Smooth muscle cell of trachea (primary cell): ENCODE measurements around the gene TOMM40L. TPM values are rescaled to one million over a fixed set of nuclear protein-coding genes. Genes with fewer than 3 reads are reported as not detected.

Experiments used
- total RNA-seq: library from RNA; depleted of rRNA; stranded (reverse); fragments of >200 nt; gene quantifications from 2 replicates; pipeline ENCODE4 v1.2.1, GENCODE V29; 2014

Gene TOMM40L
- 10.5 and 13.6 TPM in 2 replicates for total RNA-seq

DNA sequence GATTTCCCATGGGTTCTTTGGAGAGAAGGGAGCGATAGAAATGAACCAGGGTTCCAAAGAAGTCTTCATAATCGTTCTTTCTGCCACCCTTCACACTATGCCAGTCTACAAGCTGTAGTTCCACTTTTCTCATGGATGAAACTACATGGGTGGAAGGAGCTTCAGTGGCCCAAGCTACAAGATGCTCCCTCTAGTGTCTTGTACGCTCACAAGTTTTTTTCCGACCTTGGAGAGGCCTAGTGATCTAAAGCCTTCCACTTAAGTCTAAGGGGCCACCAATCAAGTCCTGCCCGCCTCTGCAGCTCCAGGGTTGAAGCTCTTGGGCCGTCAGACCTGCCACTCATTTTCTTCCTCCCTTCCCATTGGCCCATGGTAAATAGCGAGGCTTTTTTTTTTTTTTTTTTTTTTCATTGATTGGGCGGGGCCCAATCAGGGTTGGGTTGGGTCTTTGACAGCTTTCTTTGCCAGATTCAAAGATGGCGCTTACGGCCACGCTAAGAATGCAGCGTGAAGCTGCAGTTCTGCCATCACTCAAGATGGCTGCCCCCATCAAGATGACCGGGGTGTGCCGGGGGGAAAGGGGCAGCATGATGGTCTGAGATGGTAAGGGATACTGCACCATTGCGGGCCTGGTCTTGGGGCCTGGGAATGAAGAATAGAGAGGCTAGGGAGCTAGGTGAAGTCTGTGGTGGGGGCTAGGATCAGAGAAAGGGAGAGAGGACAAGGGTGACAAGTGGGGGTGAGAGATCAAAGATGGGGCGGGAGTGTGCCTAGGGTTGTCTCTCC lies at the start of gene TOMM40L:
Gene TOMM40L (plus strand): TSS at position 527 of the 786 bp plus-strand sequence. CDS start 430 bp downstream, outside the sequence.

DNA sequence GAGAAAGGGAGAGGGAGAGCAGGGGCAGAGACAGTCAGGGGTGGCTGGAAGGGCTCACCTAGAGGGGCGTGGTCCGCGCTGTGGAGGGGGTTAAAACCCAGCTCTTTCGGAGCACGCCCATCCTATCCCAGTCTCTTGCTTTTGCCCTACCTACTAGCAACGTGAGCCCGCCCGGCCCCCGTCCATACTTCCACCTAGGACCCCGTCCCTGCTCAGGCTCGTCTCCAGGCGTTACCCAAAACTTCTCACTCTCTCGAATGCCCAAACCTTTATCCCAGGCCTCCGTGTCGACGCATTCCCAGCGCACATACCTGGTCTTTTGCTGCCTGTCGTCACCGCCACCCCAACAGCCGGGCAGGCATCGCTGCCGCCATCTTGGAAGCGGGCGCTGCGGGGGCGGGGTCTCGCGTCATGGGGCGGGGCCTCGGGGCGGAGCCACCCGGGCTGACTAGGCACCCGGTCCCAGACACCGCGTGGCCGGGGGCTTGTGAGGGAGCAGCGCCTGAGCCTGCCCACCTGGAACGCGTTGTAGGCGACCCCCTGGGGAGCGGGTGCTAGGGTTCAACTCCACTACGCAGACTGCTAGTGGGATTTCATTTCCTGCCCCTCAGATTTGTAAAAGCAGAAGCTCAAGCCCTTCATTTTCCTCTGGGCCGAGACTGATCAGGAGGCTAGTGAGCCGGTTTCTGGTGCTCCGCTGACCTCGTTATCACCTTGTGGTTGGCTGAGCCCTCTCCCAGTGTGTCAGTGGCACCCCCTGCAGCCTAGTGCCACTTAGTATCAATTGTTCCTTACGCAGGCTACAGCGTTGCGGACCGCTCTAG lies 48.5 kb upstream of the TOMM40L start, which contains the start of gene B4GALT3:
Gene B4GALT3 (minus strand): TSS at position 396 of the 824 bp plus-strand sequence. CDS start 1,447 bp downstream, outside the sequence.

DNA sequence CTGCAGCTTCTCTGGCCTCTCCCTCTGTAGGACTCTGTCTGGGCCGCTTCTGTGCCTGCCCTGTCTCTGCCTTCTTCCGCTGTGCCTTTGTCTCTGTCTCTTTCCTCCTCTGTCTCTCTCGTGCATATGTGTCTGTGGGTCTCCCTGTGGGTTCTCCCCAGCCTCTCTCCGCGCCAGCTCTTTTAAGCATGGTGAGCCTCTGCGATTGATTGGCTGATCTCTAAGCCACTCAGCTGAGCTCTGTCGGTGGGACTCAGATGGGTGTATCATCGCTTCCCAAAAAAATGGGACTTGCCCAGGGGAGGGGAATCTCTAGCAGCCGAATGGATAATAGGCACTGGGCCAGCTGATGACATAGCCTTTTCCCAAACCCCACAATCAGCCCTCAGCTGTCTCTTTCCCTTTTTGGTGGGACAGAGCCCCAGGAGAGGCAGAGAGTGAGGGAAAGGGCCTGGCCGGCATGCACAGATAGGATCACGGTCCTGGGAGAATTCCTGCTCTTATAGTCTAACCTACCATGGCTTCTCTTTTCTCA lies 26.9 kb upstream of the TOMM40L start, which contains the start of gene ADAMTS4:
Gene ADAMTS4 (minus strand): TSS at position 158 of the 535 bp plus-strand sequence. CDS start 427 bp downstream, outside the sequence.

DNA sequence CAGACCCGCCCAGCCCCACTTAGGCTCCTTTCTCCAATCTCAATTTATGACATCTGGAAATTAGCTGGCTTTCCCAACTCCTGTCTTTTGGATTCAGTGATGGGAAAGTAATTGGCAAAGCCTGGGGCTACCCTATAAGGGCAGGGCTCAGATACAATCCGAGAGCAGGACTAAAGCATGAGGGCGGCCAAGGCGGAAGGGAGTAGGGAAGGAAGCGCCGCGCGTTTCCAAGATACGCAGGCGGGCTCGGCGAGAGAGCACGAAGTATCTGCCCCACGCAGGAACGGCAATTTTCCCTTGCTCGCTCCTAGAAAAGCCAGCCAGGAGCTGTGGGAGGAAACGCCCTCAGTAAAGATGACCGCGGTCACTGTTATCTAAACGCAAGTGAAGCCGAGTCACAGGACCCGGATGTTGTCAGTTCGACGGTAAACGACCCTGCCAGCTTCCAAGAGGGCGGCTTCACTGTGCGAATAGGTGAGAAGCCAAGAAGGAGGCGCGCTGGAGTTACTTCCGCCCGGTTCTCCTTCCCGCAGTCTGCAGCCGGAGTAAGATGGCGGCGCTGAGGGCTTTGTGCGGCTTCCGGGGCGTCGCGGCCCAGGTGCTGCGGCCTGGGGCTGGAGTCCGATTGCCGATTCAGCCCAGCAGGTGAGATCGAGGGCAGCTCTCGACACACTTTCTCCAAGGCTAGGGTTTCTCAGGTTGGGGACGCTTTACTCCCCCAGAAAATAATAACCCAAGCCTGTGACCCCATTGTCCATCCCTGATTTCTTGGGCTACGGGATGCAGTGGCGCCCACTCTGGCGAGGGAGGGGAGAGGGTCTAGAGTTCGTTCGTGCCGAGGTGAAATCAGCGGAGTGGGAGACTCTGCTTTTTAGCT lies 23.8 kb upstream of the TOMM40L start, which contains the start of gene NDUFS2:
Gene NDUFS2 (plus strand): TSS at position 532 of the 877 bp plus-strand sequence. CDS start 19 bp downstream, at position 551.

DNA sequence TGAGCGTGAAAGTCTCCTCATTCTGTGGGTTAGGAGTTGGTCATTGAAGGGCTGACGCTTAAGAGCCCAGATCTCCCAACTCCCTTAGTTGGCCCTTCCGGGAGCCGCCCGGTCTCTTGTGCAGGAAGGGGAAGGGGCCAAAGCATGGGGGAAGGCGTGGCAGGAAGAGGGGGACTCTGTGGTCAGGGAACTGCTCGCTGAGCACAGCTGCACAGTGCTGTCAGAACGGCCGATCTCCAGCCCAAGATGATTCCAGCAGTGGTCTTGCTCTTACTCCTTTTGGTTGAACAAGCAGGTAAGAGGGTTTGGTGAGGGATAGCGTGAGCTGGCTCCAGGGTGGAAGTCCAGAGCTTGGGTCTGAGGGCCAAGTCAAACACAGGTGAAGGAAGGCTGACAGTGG lies 10.8 kb upstream of the TOMM40L start, which contains the start of gene FCER1G:
Gene FCER1G (plus strand): TSS at position 220 of the 400 bp plus-strand sequence. CDS start 27 bp downstream, at position 247.

DNA sequence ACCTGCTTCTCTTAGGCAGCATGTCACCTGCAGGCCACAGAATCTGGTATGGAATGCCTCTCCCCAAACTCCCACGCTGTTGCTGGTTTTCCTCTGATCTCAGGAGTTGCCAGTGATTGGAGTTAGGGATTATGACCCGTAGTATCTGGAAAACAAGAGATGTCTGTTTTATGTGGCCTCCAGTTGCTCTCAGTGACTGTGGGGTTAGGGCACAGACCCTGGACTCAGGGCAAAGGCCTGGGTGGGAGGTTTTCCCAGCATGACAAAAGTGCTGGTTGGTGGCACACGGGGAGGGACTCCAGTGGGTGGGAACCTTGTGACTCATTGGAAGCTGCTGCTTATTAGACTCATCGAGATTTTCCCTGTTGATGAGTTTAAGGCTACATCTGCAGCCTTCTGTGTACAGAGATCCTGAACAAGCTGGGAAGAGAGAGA lies 12.2 kb downstream of the TOMM40L start, which contains the start of gene NR1I3:
Gene NR1I3 (minus strand): TSS at position 165 of the 435 bp plus-strand sequence. CDS start 1,638 bp downstream, outside the sequence.

DNA sequence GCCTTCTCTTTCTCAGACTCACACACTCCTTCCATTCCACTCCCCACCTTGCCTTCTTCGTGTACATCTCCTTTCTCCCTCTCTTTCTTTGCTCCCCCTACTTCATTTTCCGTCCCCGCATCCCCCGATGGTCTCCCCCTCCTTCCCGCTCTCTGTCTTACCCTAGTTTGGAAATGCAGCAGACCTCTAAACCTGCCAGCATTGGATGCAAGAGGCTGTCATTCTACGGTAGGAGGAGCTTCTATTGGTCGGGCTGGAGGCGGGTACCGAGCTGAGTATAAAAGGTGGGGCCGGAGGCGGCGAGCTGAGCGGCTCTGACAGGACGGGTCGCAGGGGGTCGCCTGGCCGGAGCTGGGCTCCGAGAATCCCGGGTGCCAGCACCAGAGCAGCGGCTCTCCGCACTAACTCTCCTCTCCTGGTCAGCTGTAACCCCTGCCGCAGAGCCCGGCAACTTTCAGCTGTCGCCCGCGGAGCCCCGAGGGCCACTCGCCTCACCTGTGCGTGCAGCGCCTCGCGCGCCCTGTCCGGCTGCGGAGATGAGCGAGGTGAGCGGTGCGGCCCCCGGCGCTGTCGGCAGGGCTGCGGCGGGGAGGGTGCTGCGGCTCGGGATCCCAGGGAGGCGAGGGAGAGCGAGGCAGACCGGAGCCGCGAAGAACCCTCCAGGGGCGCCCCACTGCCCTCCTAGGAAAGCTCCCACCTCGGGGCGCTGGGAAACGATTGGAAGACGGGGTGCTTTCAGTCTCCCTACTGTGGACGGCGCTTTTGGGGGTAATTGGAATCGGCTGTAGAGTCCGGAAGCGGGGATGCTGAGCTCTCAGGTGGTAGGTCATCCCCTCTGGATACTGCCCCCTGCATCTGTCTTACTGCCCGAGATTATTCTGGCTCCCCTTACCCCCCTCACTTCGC lies 32.8 kb downstream of the TOMM40L start, which contains the start of gene PCP4L1:
Gene PCP4L1 (plus strand): TSS at position 307 of the 906 bp plus-strand sequence. CDS start 230 bp downstream, at position 537.

Other genes starting within 250 kb of the TOMM40L start
- 5.1 and 8.9 TPM in 2 replicates for gene F11R, start 204.9 kb upstream of the TOMM40L start, total RNA-seq
- 10.6 and 34.8 TPM in 2 replicates for gene TSTD1, start 187.1 kb upstream of the TOMM40L start, total RNA-seq
- gene USF1, start 180.1 kb upstream of the TOMM40L start, total RNA-seq: 72.8 and 75.5 TPM in 2 replicates
- gene ARHGAP30, start 156.2 kb upstream of the TOMM40L start, total RNA-seq: not detected in 2 replicates
- under 0.01 and 0.17 TPM in 2 replicates for gene NECTIN4, start 136.5 kb upstream of the TOMM40L start, total RNA-seq
- 1.9 and 4.5 TPM in 2 replicates for gene KLHDC9, start 127.7 kb upstream of the TOMM40L start, total RNA-seq
- 17.0 and 36.5 TPM in 2 replicates for gene PFDN2, start 108.0 kb upstream of the TOMM40L start, total RNA-seq
- gene NIT1, start 108.0 kb upstream of the TOMM40L start, total RNA-seq: 21.4 and 40.4 TPM in 2 replicates
- 29.4 and 35.9 TPM in 2 replicates for gene DEDD, start 93.4 kb upstream of the TOMM40L start, total RNA-seq
- gene UFC1, start 72.1 kb upstream of the TOMM40L start, total RNA-seq: 85.7 and 91.3 TPM in 2 replicates
- gene USP21, start 66.6 kb upstream of the TOMM40L start, total RNA-seq: 10.9 and 12.6 TPM in 2 replicates
- 7.8 and 14.3 TPM in 2 replicates for gene PPOX, start 59.6 kb upstream of the TOMM40L start, total RNA-seq
- gene B4GALT3, start 48.6 kb upstream of the TOMM40L start, total RNA-seq: 13.8 and 18.0 TPM in 2 replicates
- gene ADAMTS4, start 27.0 kb upstream of the TOMM40L start, total RNA-seq: 2.3 and 3.1 TPM in 2 replicates
- gene NDUFS2, start 23.7 kb upstream of the TOMM40L start, total RNA-seq: 180 and 202 TPM in 2 replicates
- 0.58 TPM in 1 of 2 replicates, not detected in the other for gene FCER1G, start 10.8 kb upstream of the TOMM40L start, total RNA-seq
- gene APOA2, start 2.4 kb upstream of the TOMM40L start, total RNA-seq: not detected in 2 replicates
- not detected in 2 replicates for gene NR1I3, start 12.1 kb downstream of the TOMM40L start, total RNA-seq
- gene PCP4L1, start 32.7 kb downstream of the TOMM40L start, total RNA-seq: not detected in 2 replicates
- gene MPZ, start 83.9 kb downstream of the TOMM40L start, total RNA-seq: 0.87 and 0.99 TPM in 2 replicates
- gene SDHC, start 88.3 kb downstream of the TOMM40L start, total RNA-seq: 29.6 and 38.7 TPM in 2 replicates
- gene CFAP126, start 141.8 kb downstream of the TOMM40L start, total RNA-seq: not detected in 2 replicates